IPS-18a (cell line): ENCODE results near the gene BEX4.
"Not testable (repeated sequence)": the region's sequence is repeated elsewhere in the genome, so short reads cannot be mapped to it uniquely, and the experiment has no call there.

Experiments
- H3K27ac ChIP-seq: one replicate; pipeline ENCODE4 v1.5.1; 2013; ENCODE audit warnings: low read length
- H3K27me3 ChIP-seq: one replicate; pipeline ENCODE4 v1.6.1; 2013; ENCODE audit warnings: mild to moderate bottlenecking, low read length; ENCODE audit not compliant: control insufficient read depth, insufficient read depth
- H3K36me3 ChIP-seq: one replicate; pipeline ENCODE4 v1.6.1; 2013; ENCODE audit warnings: low read depth, low read length; ENCODE audit not compliant: control insufficient read depth
- H3K4me1 ChIP-seq: one replicate; pipeline ENCODE4 v1.6.1; 2013; ENCODE audit warnings: low read depth, low read length; ENCODE audit not compliant: control insufficient read depth
- H3K4me3 ChIP-seq: one replicate; pipeline ENCODE4 v1.5.1; 2013; ENCODE audit warnings: low read length
- H3K9ac ChIP-seq: one replicate; pipeline ENCODE4 v1.6.1; 2013; ENCODE audit warnings: mild to moderate bottlenecking, low read length, moderate library complexity
- H3K9me3 ChIP-seq: one replicate; pipeline ENCODE4 v1.6.1; 2013; ENCODE audit warnings: low read depth, low read length; ENCODE audit not compliant: control insufficient read depth

The BEX4 gene

DNA sequence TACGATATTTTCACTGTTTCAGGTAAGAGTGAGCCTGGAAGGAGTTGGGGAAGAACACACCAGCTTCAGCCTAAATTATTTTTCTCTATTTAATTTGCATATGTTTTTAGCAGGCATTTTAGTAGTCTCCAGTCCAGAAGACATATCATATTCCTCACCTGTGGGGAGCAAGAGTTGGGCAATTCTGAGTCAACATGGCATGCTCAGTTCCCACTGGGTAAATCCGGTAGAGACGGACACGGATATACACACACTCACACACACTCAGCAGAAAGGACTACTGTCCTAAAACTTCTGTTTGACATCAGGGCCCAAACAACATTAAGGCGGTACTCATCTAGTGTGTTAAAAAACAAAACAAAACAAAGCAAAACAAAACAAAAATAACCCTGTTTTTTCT, 4.9 kb upstream of the BEX4 start:
- Histone ChIP-seq H3K4me1 (peaks cover 4% of the 10 kb centered on the region), H3K27ac (no peak overlapping the region)

DNA sequence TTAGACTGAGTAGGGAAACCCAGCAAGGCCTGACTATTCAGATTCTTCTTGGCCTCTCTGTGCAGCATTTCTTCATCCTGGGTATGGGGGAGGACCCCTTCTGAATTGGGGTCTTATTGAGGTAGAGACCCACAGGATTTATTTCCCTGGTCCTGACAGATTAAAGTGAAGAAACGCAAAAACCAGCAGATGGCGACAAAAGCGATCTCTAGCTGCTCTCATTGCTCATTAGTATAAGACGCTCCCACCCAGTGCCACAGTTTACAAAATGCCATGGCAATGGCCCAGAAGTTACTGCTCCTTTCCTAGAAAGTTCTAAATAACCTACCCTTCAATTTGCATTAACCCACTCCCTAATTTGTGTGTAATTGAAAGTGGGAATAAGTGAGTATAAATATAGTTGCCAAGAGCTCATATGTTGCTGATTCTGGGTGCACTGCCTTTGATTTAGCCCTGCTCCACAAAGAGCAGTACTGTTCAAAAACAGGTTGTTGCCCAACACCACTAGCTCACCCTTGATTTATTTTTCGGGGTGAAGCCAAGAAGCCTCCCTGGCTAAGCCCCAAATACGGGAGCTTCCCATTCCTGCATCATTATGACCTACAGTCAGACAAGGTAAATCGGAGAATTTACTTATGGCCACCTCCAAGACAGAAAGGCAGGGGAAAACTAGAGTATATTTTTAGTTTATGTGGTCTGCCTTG, 3.7 kb upstream of the BEX4 start:
- no peak overlapping the region for H3K27ac ChIP-seq
- no peaks in the 10 kb centered on the region for H3K36me3 ChIP-seq
- H3K27me3 ChIP-seq, result no peaks in the 10 kb centered on the region
- peaks cover 7% of the 10 kb centered on the region for H3K4me1 ChIP-seq
- H3K9me3 ChIP-seq, result no peaks in the 10 kb centered on the region
- no peak overlapping the region for H3K4me3 ChIP-seq
- H3K9ac ChIP-seq, result no peak overlapping the region

More for the DNA sequence above, 4.9 kb upstream of the BEX4 start:
- no peaks in the 10 kb centered on the region for H3K27me3 ChIP-seq
- H3K9me3 ChIP-seq, result no peaks in the 10 kb centered on the region
- H3K4me3 ChIP-seq, result no peak overlapping the region
- no peak overlapping the region for H3K9ac ChIP-seq
- no peaks in the 10 kb centered on the region for H3K36me3 ChIP-seq

- H3K4me3 ChIP-seq, result no peak overlapping the region
- H3K27ac ChIP-seq, result no peak overlapping the region
- H3K4me1 ChIP-seq, result peaks cover 18% of the 10 kb centered on the region
- H3K9me3 ChIP-seq, result no peaks in the 10 kb centered on the region
- H3K36me3 ChIP-seq, result peaks cover 10% of the 10 kb centered on the region
- H3K9ac ChIP-seq, result no peak overlapping the region
- no peaks in the 10 kb centered on the region for H3K27me3 ChIP-seq
Observed at GRCh38 chrX:103212749-103213457, 2.0 kb upstream of the BEX4 start.

GRCh38 chrX:103215425-103215991, 600 bp downstream of the BEX4 start:
- Histone ChIP-seq H3K4me1 (peaks cover 18% of the 10 kb centered on the region), H3K27ac (peak overlapping the region; percentile 89), H3K36me3 (peaks cover 10% of the 10 kb centered on the region), H3K9me3 (no peaks in the 10 kb centered on the region), H3K27me3 (no peaks in the 10 kb centered on the region), H3K4me3 (peak overlapping the region; percentile 85), H3K9ac (peak overlapping the region; percentile 92)

- Histone ChIP-seq H3K4me3 (no peak overlapping the region), H3K27me3 (no peaks in the 10 kb centered on the region), H3K27ac (no peak overlapping the region), H3K4me1 (peaks cover 14% of the 10 kb centered on the region), H3K9ac (no peak overlapping the region), H3K36me3 (peaks cover 10% of the 10 kb centered on the region), H3K9me3 (no peaks in the 10 kb centered on the region)
Observed at GRCh38 chrX:103220511-103221323, 5.8 kb downstream of the BEX4 start.

- not testable (repeated sequence) for H3K27me3 ChIP-seq, H3K36me3 ChIP-seq, H3K27ac ChIP-seq, H3K4me1 ChIP-seq, H3K9ac ChIP-seq, H3K9me3 ChIP-seq, H3K4me3 ChIP-seq
Observed at GRCh38 chrX:103225918-103226317, 11.0 kb downstream of the BEX4 start.

DNA sequence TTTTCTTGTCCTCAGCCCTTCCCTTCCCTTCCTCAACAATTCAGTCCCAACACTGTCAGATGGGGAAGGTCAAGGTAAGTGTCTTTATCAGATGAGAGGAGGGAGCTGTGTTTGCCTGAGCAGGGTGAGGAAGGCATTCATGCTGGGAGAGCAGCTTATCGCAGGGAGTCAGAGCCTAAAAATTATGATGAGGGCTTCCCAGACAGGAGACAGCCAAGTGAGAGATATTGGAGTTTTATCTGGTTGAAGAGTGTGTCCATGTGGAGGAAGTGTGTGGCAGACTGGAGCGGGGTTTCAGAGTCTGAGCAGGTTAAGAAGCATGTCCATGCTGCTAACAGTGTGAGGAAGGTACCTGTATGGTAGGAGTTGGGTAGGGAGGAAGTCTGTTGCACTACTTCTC, 18.4 kb downstream of the BEX4 start:
- no peaks in the 10 kb centered on the region for H3K27me3 ChIP-seq
- no peak overlapping the region for H3K27ac ChIP-seq
- H3K9ac ChIP-seq, result no peak overlapping the region
- no peaks in the 10 kb centered on the region for H3K9me3 ChIP-seq
- H3K4me1 ChIP-seq, result no peaks in the 10 kb centered on the region
- no peak overlapping the region for H3K4me3 ChIP-seq
- H3K36me3 ChIP-seq, result no peaks in the 10 kb centered on the region

- Histone ChIP-seq H3K27ac (no peak overlapping the region), H3K36me3 (no peaks in the 10 kb centered on the region), H3K9ac (no peak overlapping the region), H3K27me3 (no peaks in the 10 kb centered on the region), H3K4me3 (no peak overlapping the region), H3K4me1 (no peaks in the 10 kb centered on the region), H3K9me3 (no peaks in the 10 kb centered on the region)
Observed at GRCh38 chrX:103234869-103235268, 20.0 kb downstream of the BEX4 start.

- not testable (repeated sequence) for H3K27ac ChIP-seq, H3K9me3 ChIP-seq, H3K27me3 ChIP-seq, H3K9ac ChIP-seq, H3K36me3 ChIP-seq, H3K4me3 ChIP-seq, H3K4me1 ChIP-seq
Observed at GRCh38 chrX:103235608-103236007, 20.7 kb downstream of the BEX4 start.

DNA sequence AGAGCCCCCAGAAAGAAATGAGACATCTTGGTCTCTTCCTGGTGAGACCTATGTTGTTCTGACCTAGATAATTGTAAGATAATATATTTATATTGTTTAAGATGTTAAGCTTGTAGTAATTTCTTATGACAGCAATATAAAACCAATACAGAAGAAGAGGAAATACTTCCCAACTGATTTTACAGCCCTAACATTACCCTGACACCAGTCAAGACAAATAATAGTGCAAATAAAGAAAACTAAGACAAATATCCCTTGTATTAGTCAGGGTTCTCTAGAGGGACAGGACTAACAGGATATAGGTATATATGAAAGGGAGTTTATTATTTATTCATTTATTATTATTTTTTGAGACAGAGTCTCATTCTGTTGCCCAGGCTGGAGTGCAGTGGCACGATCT, 21.4 kb downstream of the BEX4 start:
- H3K27ac ChIP-seq, result no peak overlapping the region
- H3K36me3 ChIP-seq, result no peaks in the 10 kb centered on the region
- H3K9me3 ChIP-seq, result no peaks in the 10 kb centered on the region
- H3K4me1 ChIP-seq, result no peaks in the 10 kb centered on the region
- no peaks in the 10 kb centered on the region for H3K27me3 ChIP-seq
- no peak overlapping the region for H3K4me3 ChIP-seq
- no peak overlapping the region for H3K9ac ChIP-seq

DNA sequence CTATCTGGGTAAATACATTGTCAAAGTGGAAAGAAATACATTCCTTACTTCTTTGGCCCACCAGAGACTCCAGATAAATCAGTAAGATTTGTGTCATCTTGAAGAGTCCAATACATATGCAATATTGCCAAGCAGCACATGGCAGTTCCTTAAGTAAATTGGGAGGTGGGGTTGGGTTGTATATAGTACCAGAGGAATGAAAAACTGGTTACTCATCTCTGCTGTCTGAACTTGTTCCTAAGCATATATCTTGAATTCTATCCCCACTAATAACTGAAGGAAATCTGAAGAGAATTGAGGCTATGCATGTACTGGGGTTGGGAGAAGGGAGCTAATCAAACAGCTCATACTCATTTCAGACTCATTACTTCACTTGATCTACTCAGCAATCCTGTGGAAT, 25.2 kb downstream of the BEX4 start:
- Histone ChIP-seq H3K4me1 (no peaks in the 10 kb centered on the region), H3K4me3 (no peak overlapping the region), H3K9me3 (no peaks in the 10 kb centered on the region), H3K27me3 (no peaks in the 10 kb centered on the region), H3K27ac (no peak overlapping the region), H3K36me3 (no peaks in the 10 kb centered on the region), H3K9ac (no peak overlapping the region)
